GM12873 (cell line): Measurements from ENCODE around the gene JHY.

Experiments
- TF ChIP-seq, protein P1 (sequence below): IDR thresholded peaks from 2 replicates; pipeline ENCODE4 v1.5.1; 2012; ENCODE audit warnings: low read depth, mild to moderate bottlenecking, moderate library complexity, low read length, control low read depth; ENCODE audit not compliant: insufficient read depth; ENCODE audit errors: missing control alignments

The JHY gene

DNA sequence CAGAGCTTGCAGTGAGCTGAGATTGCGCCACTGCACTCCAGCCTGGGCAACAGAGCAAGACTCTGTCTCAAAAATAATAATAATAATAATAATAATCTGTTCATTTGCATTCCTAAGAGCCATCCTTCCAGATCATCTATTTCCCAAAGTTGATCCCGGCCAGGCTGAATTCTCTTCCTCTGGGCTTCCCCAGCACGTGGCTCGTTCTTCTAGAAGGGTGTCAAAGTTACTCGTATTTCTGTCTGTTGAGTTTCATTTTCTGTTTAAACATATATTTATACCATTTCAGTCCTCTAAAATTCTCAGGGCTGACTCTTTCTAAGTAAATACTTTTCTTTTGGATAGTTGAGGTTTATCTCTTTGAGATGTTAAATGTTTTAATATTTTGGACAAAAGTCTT, 4.8 kb upstream of the JHY start:
- TF ChIP-seq, protein P1, sequence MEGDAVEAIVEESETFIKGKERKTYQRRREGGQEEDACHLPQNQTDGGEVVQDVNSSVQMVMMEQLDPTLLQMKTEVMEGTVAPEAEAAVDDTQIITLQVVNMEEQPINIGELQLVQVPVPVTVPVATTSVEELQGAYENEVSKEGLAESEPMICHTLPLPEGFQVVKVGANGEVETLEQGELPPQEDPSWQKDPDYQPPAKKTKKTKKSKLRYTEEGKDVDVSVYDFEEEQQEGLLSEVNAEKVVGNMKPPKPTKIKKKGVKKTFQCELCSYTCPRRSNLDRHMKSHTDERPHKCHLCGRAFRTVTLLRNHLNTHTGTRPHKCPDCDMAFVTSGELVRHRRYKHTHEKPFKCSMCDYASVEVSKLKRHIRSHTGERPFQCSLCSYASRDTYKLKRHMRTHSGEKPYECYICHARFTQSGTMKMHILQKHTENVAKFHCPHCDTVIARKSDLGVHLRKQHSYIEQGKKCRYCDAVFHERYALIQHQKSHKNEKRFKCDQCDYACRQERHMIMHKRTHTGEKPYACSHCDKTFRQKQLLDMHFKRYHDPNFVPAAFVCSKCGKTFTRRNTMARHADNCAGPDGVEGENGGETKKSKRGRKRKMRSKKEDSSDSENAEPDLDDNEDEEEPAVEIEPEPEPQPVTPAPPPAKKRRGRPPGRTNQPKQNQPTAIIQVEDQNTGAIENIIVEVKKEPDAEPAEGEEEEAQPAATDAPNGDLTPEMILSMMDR: no peak

- TF ChIP-seq, protein P1: peak; percentile 7
Observed at GRCh38 chr11:122879785-122880184, 2.8 kb upstream of the JHY start.

GRCh38 chr11:122882857-122883645, 492 bp downstream of the JHY start:
- TF ChIP-seq, protein P1: no peak

DNA sequence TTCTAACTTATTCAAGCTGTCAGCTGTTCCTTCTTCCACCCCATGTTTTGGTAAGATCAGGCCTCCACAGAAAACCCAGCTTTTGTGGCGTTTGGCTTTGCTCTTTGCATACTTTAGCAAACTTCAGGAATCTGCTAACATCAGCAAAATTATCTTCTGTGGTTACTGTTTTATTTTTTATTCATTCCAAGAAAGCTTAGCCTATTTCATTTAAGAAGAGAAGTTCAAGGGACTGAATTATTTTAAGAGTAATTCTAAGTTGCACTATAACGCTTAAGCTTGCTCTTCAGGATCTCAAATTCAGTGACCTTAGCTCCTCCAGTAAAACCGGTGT, 1.1 kb downstream of the JHY start:
- TF ChIP-seq, protein P1: no peak

GRCh38 chr11:122888162-122888561, 5.6 kb downstream of the JHY start:
- TF ChIP-seq, protein P1: no peak

- TF ChIP-seq, protein P1: no peak
Observed at GRCh38 chr11:122893131-122893530, 10.6 kb downstream of the JHY start.

- TF ChIP-seq, protein P1: no peak
Observed at GRCh38 chr11:122895563-122895962, 13.0 kb downstream of the JHY start.
